ENCODE data around the gene TOGARAM2. TPM values are rescaled to one million over a fixed set of nuclear protein-coding genes. Genes with fewer than 3 reads are reported as not detected.

TOGARAM2 gene
- total RNA-seq, 4 donors from 2014 or later = 1.5 to 3.8 (median 1.9) TPM

- Histone ChIP-seq H3K4me1 (peaks cover 5 to 19% (median 13%) of the 10 kb centered on the region in 3 donors), H3K27ac (no peak overlapping the region), H3K36me3 (no peaks in the 10 kb centered on the region), H3K9me3 (no peaks in the 10 kb centered on the region), H3K4me3 (no peak overlapping the region), H3K27me3 (no peaks in the 10 kb centered on the region)
- TF ChIP-seq EP300 (IDR thresholded peaks at IDR 0.05) (no peak), POLR2AphosphoS5 (IDR thresholded peaks at IDR 0.05) (no peak), POLR2A (IDR thresholded peaks at IDR 0.05) (no peak), CTCF (IDR thresholded peaks at IDR 0.05) (no peak)
- ATAC-seq = no peak
- 88 to 96% methylated on average over 1 to 2 of the region's 2 CpGs for WGBS, 2 donors (ENCODE audit: low coverage in 1 of 2)
Measured at GRCh38 chr2:29006980-29007301, 25.8 kb downstream of the TOGARAM2 start.

DNA sequence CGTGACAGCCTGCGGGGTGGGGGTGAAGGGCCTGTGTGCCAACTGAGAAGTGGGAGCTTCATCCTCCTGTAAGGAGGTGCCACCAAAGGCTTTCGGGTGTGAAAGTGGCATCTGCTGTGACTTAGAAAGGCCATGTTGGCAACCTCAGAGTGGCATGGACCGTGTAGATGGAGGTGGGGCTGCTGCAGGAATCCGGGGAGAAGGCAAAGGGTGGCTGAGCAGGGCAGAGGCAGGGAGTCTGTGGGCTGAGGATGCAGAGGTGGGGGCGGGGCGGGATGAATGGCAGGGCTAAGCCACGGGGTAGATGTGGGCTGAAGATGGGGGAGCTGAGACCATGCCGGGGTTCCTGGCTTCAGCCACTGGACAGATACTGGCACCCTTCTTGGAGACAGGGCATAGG, 28.2 kb downstream of the TOGARAM2 start:
- Histone ChIP-seq H3K9me3 (no peaks in the 10 kb centered on the region), H3K36me3 (no peaks in the 10 kb centered on the region), H3K27me3 (no peaks in the 10 kb centered on the region), H3K4me3 (no peak overlapping the region), H3K27ac (no peak overlapping the region), H3K4me1 (peaks cover 5 to 40% (median 24%) of the 10 kb centered on the region in 3 donors)
- WGBS, 2 donors (ENCODE audit: low coverage in 1 of 2) = 88 to 93% methylated on average over 2 to 8 of the region's 9 CpGs
- TF ChIP-seq POLR2A (IDR thresholded peaks at IDR 0.05) = no peak
- ATAC-seq = no peak

DNA sequence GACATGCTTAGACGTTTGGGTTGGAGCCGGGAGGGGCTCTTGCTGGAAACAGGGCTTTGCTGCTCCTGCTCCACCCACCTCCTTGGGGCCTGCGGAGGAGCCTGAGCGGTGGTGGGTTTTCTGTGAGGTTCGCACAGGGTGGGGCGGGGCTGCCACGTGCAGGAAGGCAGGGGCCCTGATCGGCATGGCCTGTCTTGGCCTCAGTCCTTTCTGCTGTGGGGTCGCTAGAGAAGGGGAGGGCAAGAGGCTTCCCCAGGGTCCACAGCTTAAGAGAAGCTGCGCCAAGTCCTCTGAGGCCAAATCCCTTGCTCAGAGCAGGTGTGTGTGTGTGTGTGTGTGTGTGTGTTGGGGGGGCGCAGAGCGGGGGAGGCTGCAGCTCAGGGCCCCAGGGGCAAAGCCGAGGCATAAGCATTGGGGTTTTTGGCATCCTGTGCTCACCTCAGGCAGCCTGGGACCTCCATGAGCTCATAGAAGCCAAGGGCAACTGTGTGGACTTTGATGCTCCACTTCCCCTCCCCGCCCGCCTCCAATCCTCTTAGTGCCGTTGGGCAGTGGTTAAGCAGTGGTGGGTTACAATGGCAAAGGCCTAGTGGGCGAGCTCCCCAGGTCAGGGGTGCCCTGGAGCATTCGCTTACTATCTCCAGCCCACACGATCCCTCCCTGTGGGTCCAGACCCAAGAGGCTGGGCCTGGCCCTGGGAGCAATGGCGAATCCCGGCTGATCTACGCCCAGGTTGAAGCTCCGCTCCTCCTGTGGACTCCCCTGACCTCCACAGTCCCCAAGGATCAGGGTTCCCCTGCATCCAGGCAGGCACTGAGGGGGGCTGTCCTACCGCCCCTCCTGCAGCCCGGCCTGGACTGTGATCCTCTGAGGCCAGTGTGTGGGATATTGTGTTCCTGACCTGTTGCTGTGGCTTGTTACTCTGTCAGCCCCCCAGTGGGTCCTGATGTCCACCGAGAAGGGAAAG, 28.9 kb downstream of the TOGARAM2 start:
- Histone ChIP-seq H3K27ac (peak overlapping the region in 2 of 4 donors; percentile 24 to 61), H3K27me3 (no peaks in the 10 kb centered on the region), H3K4me3 (no peak overlapping the region), H3K9me3 (no peaks in the 10 kb centered on the region), H3K4me1 (peaks cover 5 to 40% (median 24%) of the 10 kb centered on the region in 3 donors), H3K36me3 (no peaks in the 10 kb centered on the region)
- TF ChIP-seq EP300 (IDR thresholded peaks at IDR 0.05) (no peak), POLR2AphosphoS5 (IDR thresholded peaks at IDR 0.05) (no peak), POLR2A (IDR thresholded peaks at IDR 0.05) (no peak), CTCF (IDR thresholded peaks at IDR 0.05) (no peak)
- ATAC-seq = no peak
- 57% methylated on average over 1 of the region's 26 CpGs; no CpG with 5 or more reads in 1 of the 2 donors for WGBS, 2 donors (ENCODE audit: low coverage in 1 of 2)

- no peak for ATAC-seq
Measured at GRCh38 chr2:29010946-29011345, 29.8 kb downstream of the TOGARAM2 start.

More at GRCh38 chr2:29010946-29011345, 29.8 kb downstream of the TOGARAM2 start:
- Histone ChIP-seq H3K4me1 (peaks cover 5 to 40% (median 24%) of the 10 kb centered on the region in 3 donors), H3K27me3 (no peaks in the 10 kb centered on the region), H3K36me3 (no peaks in the 10 kb centered on the region), H3K27ac (peak overlapping the region in 3 of 4 donors; percentile 23 to 61 (median 54)), H3K9me3 (no peaks in the 10 kb centered on the region), H3K4me3 (no peak overlapping the region)
- WGBS, 2 donors (ENCODE audit: low coverage in 1 of 2) = 60% methylated on average over 1 of the region's 7 CpGs; no CpG with 5 or more reads in 1 of the 2 donors
- no peak for TF ChIP-seq EP300 (IDR thresholded peaks at IDR 0.05)
- TF ChIP-seq CTCF (IDR thresholded peaks at IDR 0.05) = no peak
- TF ChIP-seq POLR2A (IDR thresholded peaks at IDR 0.05) = no peak
- no peak for TF ChIP-seq POLR2AphosphoS5 (IDR thresholded peaks at IDR 0.05)

Measured in gastroesophageal sphincter (tissue), 4 donors.